Smooth muscle cell (in vitro differentiated cells): ENCODE measurements around the gene PHF2. TPM values are rescaled to one million over a fixed set of nuclear protein-coding genes. Genes with fewer than 3 reads are reported as not detected.

ENCODE experiments used
- DNase-seq: peaks from one replicate; lab custom pipeline; 2025; ENCODE audit not compliant: unreplicated experiment; lab: John Stamatoyannopoulos, UW
- H2AFZ ChIP-seq: fragments of 200-600 bp; sonication (generic); 2 replicates; pipeline ENCODE4 v1.6.0; 2016; ENCODE audit warnings: antibody characterized with exemption, low read depth, mild to moderate bottlenecking
- H3F3A ChIP-seq: fragments of 200-600 bp; sonication (generic); 2 replicates; pipeline ENCODE4 v1.6.0; 2017; ENCODE audit warnings: antibody characterized with exemption, low read depth
- H3K27ac ChIP-seq: fragments of 200-600 bp; sonication (generic); 2 replicates; pipeline ENCODE4 v1.5.1; 2016; ENCODE audit warnings: low read depth, mild to moderate bottlenecking
- H3K27me3 ChIP-seq: fragments of 200-600 bp; sonication (generic); 2 replicates; pipeline ENCODE4 v1.6.1; 2016; ENCODE audit warnings: low read depth, mild to moderate bottlenecking
- H3K36me3 ChIP-seq: fragments of 200-600 bp; sonication (generic); 2 replicates; pipeline ENCODE4 v1.5.1; 2016; ENCODE audit warnings: low read depth
- H3K4me1 ChIP-seq: fragments of 200-600 bp; sonication (generic); 2 replicates; pipeline ENCODE4 v1.5.1; 2016; ENCODE audit warnings: low read depth
- H3K4me2 ChIP-seq: fragments of 200-600 bp; sonication (generic); 2 replicates; pipeline ENCODE4 v1.6.0; 2016; ENCODE audit warnings: mild to moderate bottlenecking
- H3K4me3 ChIP-seq: fragments of 200-600 bp; sonication (generic); 2 replicates; pipeline ENCODE4 v1.5.1; 2016; ENCODE audit warnings: mild to moderate bottlenecking
- H3K79me2 ChIP-seq: fragments of 200-600 bp; sonication (generic); 2 replicates; pipeline ENCODE4 v1.6.0; 2016; ENCODE audit warnings: low read depth, mild to moderate bottlenecking
- H3K9ac ChIP-seq: fragments of 200-600 bp; sonication (generic); 2 replicates; pipeline ENCODE4 v1.6.0; 2016; ENCODE audit warnings: low read depth
- H3K9me3 ChIP-seq: fragments of 200-600 bp; sonication (generic); replicated peaks from 2 replicates; pipeline ENCODE4 v1.5.1; 2016; ENCODE audit warnings: low read depth
- H4K20me1 ChIP-seq: fragments of 200-600 bp; sonication (generic); 2 replicates; pipeline ENCODE4 v1.6.0; 2016; ENCODE audit warnings: low read depth
- WGBS: methylation state at CpG from one replicate; pipeline ENCODE4 v1.1.7; 2016; ENCODE audit warnings: low lambda C conversion rate; 5-methylcytosine and 5-hydroxymethylcytosine counted together
- polyA plus RNA-seq: library from polyadenylated mRNA; unstranded; fragments of >200 nt; fragmentation: Nextera tagmentation; extraction: Ambion mirVana; gene quantifications from 2 replicates; pipeline ENCODE4 v1.2.1, GENCODE V29; 2016
- total RNA-seq: library from RNA; depleted of rRNA; stranded (reverse); fragments of >200 nt; gene quantifications from 2 replicates; pipeline ENCODE4 v1.2.3, GENCODE V29; 2014
- TF ChIP-seq, protein P1 (sequence below): fragments of 200-600 bp; sonication (generic); IDR thresholded peaks from 2 replicates; pipeline ENCODE4 v1.5.1; 2017; ENCODE audit warnings: borderline replicate concordance, mild to moderate bottlenecking, antibody characterized with exemption; ENCODE audit not compliant: insufficient read depth, poor library complexity, severe bottlenecking

The PHF2 gene
- total and polyA plus RNA-seq, 2 experiments from 2014 or later = 11.1 to 18.3 TPM

DNA sequence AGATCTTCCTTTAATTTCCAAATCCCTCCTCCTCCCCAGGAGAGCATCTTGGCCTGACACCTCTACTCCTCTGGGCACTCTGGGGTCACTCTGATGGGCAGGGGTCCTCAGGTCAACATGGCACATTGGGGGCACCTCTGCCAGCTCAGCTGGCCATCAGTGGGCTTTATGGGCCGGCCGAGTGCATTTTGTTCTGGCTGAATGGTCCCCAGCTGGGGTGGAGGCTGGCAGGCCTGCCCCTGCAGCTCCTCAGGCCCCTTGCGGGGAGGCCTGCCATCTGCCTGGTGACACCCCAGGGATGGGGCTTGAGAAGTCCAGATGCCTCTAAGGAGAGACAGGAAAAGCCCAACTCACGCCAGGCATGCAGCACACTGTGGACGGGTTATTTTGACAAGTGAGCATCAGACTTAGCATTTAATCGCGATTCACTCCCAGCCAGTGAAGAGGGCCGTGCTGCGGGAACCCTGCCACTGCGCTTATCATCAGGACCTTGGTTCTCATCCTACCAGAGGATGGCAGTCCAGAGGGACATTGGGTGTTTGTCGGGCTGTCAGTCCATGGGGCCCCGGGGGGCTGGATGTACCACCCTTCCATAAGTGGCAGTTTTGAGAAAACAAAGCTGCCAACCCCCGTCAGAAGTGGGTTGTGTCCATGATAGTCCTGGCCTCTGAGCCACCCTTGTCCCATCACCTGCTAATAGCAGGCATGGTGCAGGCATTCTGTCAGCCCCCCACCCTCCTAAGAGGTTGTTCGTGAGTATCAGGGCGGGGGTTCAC is 21.7 kb downstream of the PHF2 start:
- Histone ChIP-seq H3K36me3 (no peaks in the 10 kb centered on the region), H3K4me3 (no peak overlapping the region), H3K4me1 (no peaks in the 10 kb centered on the region), H3K27me3 (no peaks in the 10 kb centered on the region), H3F3A (no peaks in the 10 kb centered on the region), H3K79me2 (peaks cover 65% of the 10 kb centered on the region), H3K9me3 (no peaks in the 10 kb centered on the region), H4K20me1 (peaks cover 99% of the 10 kb centered on the region), H2AFZ (no peak overlapping the region), H3K27ac (no peak overlapping the region), H3K9ac (no peak overlapping the region), H3K4me2 (no peak overlapping the region)
- TF ChIP-seq, protein P1, sequence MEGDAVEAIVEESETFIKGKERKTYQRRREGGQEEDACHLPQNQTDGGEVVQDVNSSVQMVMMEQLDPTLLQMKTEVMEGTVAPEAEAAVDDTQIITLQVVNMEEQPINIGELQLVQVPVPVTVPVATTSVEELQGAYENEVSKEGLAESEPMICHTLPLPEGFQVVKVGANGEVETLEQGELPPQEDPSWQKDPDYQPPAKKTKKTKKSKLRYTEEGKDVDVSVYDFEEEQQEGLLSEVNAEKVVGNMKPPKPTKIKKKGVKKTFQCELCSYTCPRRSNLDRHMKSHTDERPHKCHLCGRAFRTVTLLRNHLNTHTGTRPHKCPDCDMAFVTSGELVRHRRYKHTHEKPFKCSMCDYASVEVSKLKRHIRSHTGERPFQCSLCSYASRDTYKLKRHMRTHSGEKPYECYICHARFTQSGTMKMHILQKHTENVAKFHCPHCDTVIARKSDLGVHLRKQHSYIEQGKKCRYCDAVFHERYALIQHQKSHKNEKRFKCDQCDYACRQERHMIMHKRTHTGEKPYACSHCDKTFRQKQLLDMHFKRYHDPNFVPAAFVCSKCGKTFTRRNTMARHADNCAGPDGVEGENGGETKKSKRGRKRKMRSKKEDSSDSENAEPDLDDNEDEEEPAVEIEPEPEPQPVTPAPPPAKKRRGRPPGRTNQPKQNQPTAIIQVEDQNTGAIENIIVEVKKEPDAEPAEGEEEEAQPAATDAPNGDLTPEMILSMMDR = no peak
- DNase-seq = no peak
- 92% methylated on average over 15 of the region's 15 CpGs for WGBS

DNA sequence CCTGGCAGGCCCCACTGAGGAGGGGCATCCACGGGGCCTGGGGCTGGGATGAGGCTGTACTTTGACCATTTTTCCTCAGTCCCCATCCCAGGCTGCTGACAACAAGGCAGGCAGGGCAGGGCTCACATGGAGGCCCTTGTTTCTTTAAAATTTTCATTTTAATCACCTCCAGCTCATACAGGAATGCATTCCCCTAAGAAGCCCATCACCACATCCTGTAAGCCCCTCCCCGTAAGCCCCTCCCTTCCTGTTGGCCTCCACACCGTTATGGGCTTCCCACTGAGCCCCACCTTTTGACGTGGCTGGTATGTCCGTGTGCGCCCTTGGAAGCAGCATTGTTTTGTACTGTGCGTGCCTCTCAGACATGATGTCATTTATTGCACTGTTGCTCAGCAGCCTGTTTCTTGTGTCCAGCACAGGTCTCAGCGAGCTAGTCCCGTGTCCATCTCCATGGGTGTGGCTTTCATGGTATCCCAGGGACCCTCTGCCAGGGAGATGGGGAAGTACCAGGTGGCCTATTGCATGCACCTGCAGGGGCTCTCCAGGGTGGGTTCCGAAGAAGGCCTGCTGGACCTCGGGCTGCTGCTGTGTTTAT is 22.4 kb downstream of the PHF2 start:
- no peak overlapping the region for H3K27ac ChIP-seq
- no peak for DNase-seq
- no peaks in the 10 kb centered on the region for H3K9me3 ChIP-seq
- H3K79me2 ChIP-seq = peaks cover 65% of the 10 kb centered on the region
- H2AFZ ChIP-seq = no peak overlapping the region
- no peaks in the 10 kb centered on the region for H3K4me1 ChIP-seq
- TF ChIP-seq, protein P1 = no peak
- no peak overlapping the region for H3K4me3 ChIP-seq
- H4K20me1 ChIP-seq = peaks cover 94% of the 10 kb centered on the region
- no peak overlapping the region for H3K4me2 ChIP-seq
- H3K36me3 ChIP-seq = no peaks in the 10 kb centered on the region
- WGBS = 83% methylated on average over 11 of the region's 11 CpGs
- no peak overlapping the region for H3K9ac ChIP-seq
- no peaks in the 10 kb centered on the region for H3F3A ChIP-seq
- no peaks in the 10 kb centered on the region for H3K27me3 ChIP-seq

DNA sequence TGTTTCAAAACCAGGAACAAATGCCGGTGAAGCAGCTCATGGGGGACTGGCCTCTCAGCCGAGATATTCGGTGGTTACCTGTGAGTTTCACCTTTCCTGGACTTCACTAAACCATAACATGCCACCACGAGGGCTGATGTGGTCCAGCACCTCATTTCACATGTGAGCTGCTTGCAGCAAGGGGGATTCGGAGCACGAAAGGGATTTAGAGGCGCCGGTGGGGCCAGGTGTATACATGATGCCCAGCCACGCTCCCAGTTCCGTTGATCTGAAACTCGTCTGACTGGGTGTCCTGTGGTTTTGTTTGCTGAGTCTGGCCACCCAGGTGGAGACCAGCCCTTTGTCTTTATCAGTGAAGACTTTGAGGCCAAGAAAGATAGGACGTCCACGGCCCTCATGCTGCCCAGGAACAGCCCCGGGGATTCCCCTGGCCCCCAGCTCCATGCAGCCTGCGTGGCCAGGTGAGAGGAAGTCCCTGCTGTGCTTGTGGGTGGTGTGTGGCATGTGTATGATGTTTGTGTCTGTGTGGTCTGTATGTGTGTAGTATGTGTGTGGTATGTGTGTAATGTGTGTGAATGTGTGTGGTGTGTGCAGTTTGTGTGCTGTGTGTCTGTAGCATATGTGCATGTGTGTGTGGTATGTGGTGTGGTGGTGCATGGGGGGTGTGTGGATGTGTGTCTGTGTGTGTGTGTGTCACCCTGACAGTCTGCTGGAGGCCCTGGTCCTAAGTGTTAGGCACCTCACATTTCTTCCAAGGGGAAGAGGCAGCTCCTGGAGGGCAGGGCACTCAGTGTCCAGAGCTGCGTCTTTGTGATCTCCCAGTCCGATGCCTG is 23.4 kb downstream of the PHF2 start:
- no peak overlapping the region for H3K9ac ChIP-seq
- H3K79me2 ChIP-seq = peaks cover 66% of the 10 kb centered on the region
- no peak for DNase-seq
- no peak overlapping the region for H2AFZ ChIP-seq
- H4K20me1 ChIP-seq = peaks cover 92% of the 10 kb centered on the region
- H3K4me2 ChIP-seq = no peak overlapping the region
- no peaks in the 10 kb centered on the region for H3K4me1 ChIP-seq
- no peaks in the 10 kb centered on the region for H3K36me3 ChIP-seq
- no peak overlapping the region for H3K4me3 ChIP-seq
- H3K9me3 ChIP-seq = no peaks in the 10 kb centered on the region
- H3K27ac ChIP-seq = no peak overlapping the region
- no peaks in the 10 kb centered on the region for H3F3A ChIP-seq
- no peaks in the 10 kb centered on the region for H3K27me3 ChIP-seq
- 82% methylated on average over 17 of the region's 17 CpGs for WGBS
- TF ChIP-seq, protein P1 = no peak
